ENCODE results near the gene FMNL3. TPM values are rescaled to one million over a fixed set of nuclear protein-coding genes. Genes with fewer than 3 reads are reported as not detected.

FMNL3 gene
- total RNA-seq, 1 donor from 2014 or later: 11.9 TPM

DNA sequence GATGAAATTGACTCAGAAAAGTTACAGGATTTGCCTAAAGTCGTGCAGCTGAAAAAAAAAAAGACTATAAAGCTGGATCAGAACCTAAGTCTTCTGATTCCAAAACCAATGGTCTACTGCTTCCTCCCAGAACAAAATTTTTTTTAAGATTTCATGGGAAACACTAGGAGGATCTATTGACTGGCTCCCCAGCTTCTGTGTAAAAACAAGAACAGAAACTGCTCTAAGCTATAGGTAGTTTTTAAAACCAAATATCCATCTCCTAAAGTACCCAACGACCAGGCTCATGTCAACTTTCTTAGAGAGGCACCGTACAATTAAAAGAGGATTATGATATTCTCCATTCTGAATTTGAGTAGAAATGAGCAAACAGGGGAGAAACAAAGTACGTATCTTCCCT is 9.4 kb downstream of the FMNL3 start:
- Mint-ChIP-seq H3K9me3 (ENCODE audit: low read depth) (no peaks in the 10 kb centered on the region), H3K4me1 (ENCODE audit: low read depth) (peaks cover 9% of the 10 kb centered on the region), H3K4me3 (ENCODE audit: low read depth) (no peak overlapping the region), H3K27me3 (peaks cover 10% of the 10 kb centered on the region), H3K36me3 (ENCODE audit: insufficient read depth) (no peaks in the 10 kb centered on the region), H3K27ac (no peak overlapping the region)
- TF ChIP-seq, protein P1, sequence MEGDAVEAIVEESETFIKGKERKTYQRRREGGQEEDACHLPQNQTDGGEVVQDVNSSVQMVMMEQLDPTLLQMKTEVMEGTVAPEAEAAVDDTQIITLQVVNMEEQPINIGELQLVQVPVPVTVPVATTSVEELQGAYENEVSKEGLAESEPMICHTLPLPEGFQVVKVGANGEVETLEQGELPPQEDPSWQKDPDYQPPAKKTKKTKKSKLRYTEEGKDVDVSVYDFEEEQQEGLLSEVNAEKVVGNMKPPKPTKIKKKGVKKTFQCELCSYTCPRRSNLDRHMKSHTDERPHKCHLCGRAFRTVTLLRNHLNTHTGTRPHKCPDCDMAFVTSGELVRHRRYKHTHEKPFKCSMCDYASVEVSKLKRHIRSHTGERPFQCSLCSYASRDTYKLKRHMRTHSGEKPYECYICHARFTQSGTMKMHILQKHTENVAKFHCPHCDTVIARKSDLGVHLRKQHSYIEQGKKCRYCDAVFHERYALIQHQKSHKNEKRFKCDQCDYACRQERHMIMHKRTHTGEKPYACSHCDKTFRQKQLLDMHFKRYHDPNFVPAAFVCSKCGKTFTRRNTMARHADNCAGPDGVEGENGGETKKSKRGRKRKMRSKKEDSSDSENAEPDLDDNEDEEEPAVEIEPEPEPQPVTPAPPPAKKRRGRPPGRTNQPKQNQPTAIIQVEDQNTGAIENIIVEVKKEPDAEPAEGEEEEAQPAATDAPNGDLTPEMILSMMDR (IDR thresholded peaks at IDR 0.05; ENCODE audit: unreplicated experiment): no peak
- DNase-seq (ENCODE audit: low spot score, unreplicated experiment): no peak

DNA sequence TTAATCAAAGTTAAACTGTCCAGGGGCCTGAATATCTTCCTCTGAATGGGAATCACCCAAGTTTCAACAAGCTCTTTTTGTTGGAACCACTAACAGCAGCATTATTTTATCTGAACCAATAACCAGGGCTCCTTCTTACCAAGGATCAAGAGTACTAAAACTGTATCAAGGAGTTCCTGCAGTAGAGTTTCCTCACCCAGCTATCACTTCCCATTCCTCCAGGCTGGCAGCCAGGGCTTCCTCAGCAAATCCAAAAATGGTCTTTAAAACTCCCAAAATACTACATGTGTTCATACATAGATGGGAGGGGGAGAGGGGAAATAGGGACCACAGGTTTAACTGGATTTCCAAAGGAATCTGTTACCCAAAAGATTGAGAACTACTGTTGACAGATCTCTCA is 10.5 kb downstream of the FMNL3 start:
- no peaks in the 10 kb centered on the region for H3K9me3 Mint-ChIP-seq (ENCODE audit: low read depth)
- no peak for DNase-seq (ENCODE audit: low spot score, unreplicated experiment)
- peaks cover 10% of the 10 kb centered on the region for H3K27me3 Mint-ChIP-seq
- no peak overlapping the region for H3K27ac Mint-ChIP-seq
- H3K4me1 Mint-ChIP-seq (ENCODE audit: low read depth): peaks cover 11% of the 10 kb centered on the region
- TF ChIP-seq, protein P1 (IDR thresholded peaks at IDR 0.05; ENCODE audit: unreplicated experiment): no peak
- H3K4me3 Mint-ChIP-seq (ENCODE audit: low read depth): no peak overlapping the region
- H3K36me3 Mint-ChIP-seq (ENCODE audit: insufficient read depth): no peaks in the 10 kb centered on the region

DNA sequence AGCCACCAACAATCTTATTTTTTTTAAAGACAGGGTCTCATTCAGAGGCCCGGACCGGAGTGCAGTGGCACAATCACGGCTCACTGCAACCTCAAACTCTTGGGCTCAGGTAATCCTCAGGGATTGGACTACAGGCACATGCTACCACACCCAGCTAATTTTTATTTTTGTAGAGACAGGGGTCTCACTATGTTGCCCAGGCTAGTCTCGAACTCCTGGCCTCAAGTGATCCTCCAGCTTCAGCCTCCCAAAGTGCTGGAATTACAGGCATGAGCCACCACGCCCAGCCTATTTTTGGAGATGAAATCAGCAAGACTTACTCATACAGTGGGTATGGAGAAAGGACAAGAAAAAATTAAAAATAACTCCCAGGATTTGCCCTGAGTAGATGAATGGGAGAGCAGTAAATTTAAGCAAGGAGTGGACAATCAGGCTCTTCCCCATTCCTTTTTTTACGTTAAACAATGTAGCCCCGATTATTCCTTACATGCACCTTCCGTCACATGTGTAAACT is 13.2 kb downstream of the FMNL3 start:
- DNase-seq (ENCODE audit: low spot score, unreplicated experiment): no peak
- no peak overlapping the region for H3K27ac Mint-ChIP-seq
- peaks cover 12% of the 10 kb centered on the region for H3K4me1 Mint-ChIP-seq (ENCODE audit: low read depth)
- no peaks in the 10 kb centered on the region for H3K36me3 Mint-ChIP-seq (ENCODE audit: insufficient read depth)
- no peak overlapping the region for H3K4me3 Mint-ChIP-seq (ENCODE audit: low read depth)
- no peaks in the 10 kb centered on the region for H3K9me3 Mint-ChIP-seq (ENCODE audit: low read depth)
- TF ChIP-seq, protein P1 (IDR thresholded peaks at IDR 0.05; ENCODE audit: unreplicated experiment): no peak
- H3K27me3 Mint-ChIP-seq: peaks cover 8% of the 10 kb centered on the region

DNA sequence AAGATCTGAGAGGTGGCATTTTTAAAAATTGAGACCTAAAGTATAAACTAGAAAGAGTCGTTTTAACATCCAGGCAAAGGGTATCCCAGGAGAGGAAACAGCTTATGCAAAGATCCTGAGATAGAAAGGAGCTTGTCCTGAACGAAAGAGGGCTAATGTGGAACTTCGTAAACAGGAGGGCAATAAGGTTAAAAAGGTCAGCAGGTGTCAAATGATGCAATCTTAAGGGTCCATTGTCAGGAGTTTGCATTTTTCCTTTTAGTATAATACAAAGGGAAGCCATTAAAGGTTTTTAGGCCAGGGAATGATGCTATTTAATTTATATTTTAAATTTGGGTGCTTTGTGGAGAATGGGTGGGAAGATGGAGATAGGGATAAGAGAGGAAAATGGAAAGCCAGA is 14.4 kb downstream of the FMNL3 start:
- Mint-ChIP-seq H3K27me3 (no peaks in the 10 kb centered on the region), H3K4me1 (ENCODE audit: low read depth) (peaks cover 5% of the 10 kb centered on the region), H3K9me3 (ENCODE audit: low read depth) (no peaks in the 10 kb centered on the region), H3K4me3 (ENCODE audit: low read depth) (no peak overlapping the region), H3K27ac (no peak overlapping the region), H3K36me3 (ENCODE audit: insufficient read depth) (no peaks in the 10 kb centered on the region)
- TF ChIP-seq, protein P1 (IDR thresholded peaks at IDR 0.05; ENCODE audit: unreplicated experiment): no peak
- no peak for DNase-seq (ENCODE audit: low spot score, unreplicated experiment)

DNA sequence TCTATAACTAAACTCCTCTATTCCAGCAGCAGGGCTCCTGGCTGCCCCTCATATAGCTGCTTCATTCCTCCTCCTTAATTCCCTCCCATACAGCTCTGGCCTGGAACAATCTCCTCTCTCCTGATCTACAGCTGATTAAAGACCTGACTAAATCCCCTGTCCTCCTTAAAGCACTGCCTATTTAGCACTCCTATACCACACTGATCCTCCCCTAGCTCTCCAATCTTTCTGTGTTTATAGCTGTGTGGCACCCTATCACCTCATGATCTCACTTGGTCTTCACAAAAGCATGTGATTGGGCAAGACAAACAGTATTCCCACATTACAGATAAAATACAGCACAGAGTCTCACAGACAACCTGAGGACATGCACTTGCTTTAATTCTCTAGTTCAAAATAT is 17.4 kb downstream of the FMNL3 start:
- Mint-ChIP-seq H3K27ac (no peak overlapping the region), H3K27me3 (no peaks in the 10 kb centered on the region), H3K4me3 (ENCODE audit: low read depth) (no peak overlapping the region), H3K36me3 (ENCODE audit: insufficient read depth) (no peaks in the 10 kb centered on the region), H3K4me1 (ENCODE audit: low read depth) (peaks cover 5% of the 10 kb centered on the region), H3K9me3 (ENCODE audit: low read depth) (no peaks in the 10 kb centered on the region)
- TF ChIP-seq, protein P1 (IDR thresholded peaks at IDR 0.05; ENCODE audit: unreplicated experiment): no peak
- DNase-seq (ENCODE audit: low spot score, unreplicated experiment): no peak

All from progenitor cell of endocrine pancreas (in vitro differentiated cells).